Astrocyte (in vitro differentiated cells and primary cell): ENCODE data around the gene OR9Q1. TPM values are rescaled to one million over a fixed set of nuclear protein-coding genes. Genes with fewer than 3 reads are reported as not detected.

Experiments
- DNase-seq: peaks from one replicate; pipeline ENCODE4 v3.0.0-alpha.2; 2010; ENCODE audit warnings: low read depth
- FAIRE-seq: peaks from 2 replicates; lab custom pipeline; 2011; peaks lifted over from hg19 to GRCh38; lab: Jason Lieb, UNC
- H2AFZ ChIP-seq: 2 replicates; pipeline ENCODE4 v1.6.0; 2012; ENCODE audit warnings: low read depth, low read length, inconsistent platforms
- H3K27ac ChIP-seq: 2 replicates; pipeline ENCODE4 v1.5.1; 2011; ENCODE audit warnings: low read depth, low read length, inconsistent platforms
- H3K27me3 ChIP-seq: 2 replicates; pipeline ENCODE4 v1.6.0; 2011; ENCODE audit warnings: low read length, inconsistent platforms; ENCODE audit not compliant: insufficient read depth
- H3K36me3 ChIP-seq: 2 replicates; pipeline ENCODE4 v1.5.1; 2011; ENCODE audit warnings: low read length, inconsistent platforms; ENCODE audit not compliant: insufficient read depth
- H3K4me1 ChIP-seq: 2 replicates; pipeline ENCODE4 v1.5.1; 2011; ENCODE audit warnings: low read length, inconsistent platforms; ENCODE audit not compliant: insufficient read depth
- H3K4me2 ChIP-seq: 2 replicates; pipeline ENCODE4 v1.6.0; 2012; ENCODE audit warnings: low read length, inconsistent platforms
- H3K4me3 ChIP-seq: 2 replicates; pipeline ENCODE4 v1.5.1; 2011; ENCODE audit warnings: low read depth, mild to moderate bottlenecking, low read length, inconsistent platforms; ENCODE audit not compliant: insufficient read depth
- H3K79me2 ChIP-seq: 2 replicates; pipeline ENCODE4 v1.6.0; 2012; ENCODE audit warnings: mild to moderate bottlenecking, low read length, inconsistent platforms; ENCODE audit not compliant: insufficient read depth
- H3K9ac ChIP-seq: 2 replicates; pipeline ENCODE4 v1.6.0; 2012; ENCODE audit warnings: mild to moderate bottlenecking, low read length, inconsistent platforms
- H3K9me3 ChIP-seq: 2 replicates; pipeline ENCODE4 v1.5.1; 2012; ENCODE audit warnings: low read depth, mild to moderate bottlenecking, low read length, inconsistent platforms; ENCODE audit not compliant: insufficient read depth
- H4K20me1 ChIP-seq: 2 replicates; pipeline ENCODE4 v1.6.0; 2012; ENCODE audit warnings: low read length, inconsistent platforms; ENCODE audit not compliant: insufficient read depth
- H3K27ac Mint-ChIP-seq: one replicate; pipeline ENCODE4 v1.8.0; 2021; ENCODE audit warnings: mild to moderate bottlenecking, mixed read lengths; ENCODE audit not compliant: unreplicated experiment
- H3K27me3 Mint-ChIP-seq: one replicate; pipeline ENCODE4 v1.8.0; 2021; ENCODE audit warnings: low read depth, mixed read lengths; ENCODE audit not compliant: unreplicated experiment
- H3K36me3 Mint-ChIP-seq: one replicate; pipeline ENCODE4 v1.8.0; 2021; ENCODE audit warnings: low read depth, mixed read lengths; ENCODE audit not compliant: unreplicated experiment
- H3K4me1 Mint-ChIP-seq: one replicate; pipeline ENCODE4 v1.8.0; 2021; ENCODE audit warnings: low read depth, mixed read lengths; ENCODE audit not compliant: unreplicated experiment
- H3K4me3 Mint-ChIP-seq: one replicate; pipeline ENCODE4 v1.8.0; 2021; ENCODE audit warnings: mild to moderate bottlenecking, moderate library complexity, mixed read lengths; ENCODE audit not compliant: unreplicated experiment
- H3K9me3 Mint-ChIP-seq: one replicate; pipeline ENCODE4 v1.8.0; 2021; ENCODE audit warnings: mild to moderate bottlenecking, mixed read lengths; ENCODE audit not compliant: unreplicated experiment
- EZH2 ChIP-seq: IDR thresholded peaks from 2 replicates; pipeline ENCODE4 v1.6.1; 2012; ENCODE audit warnings: mild to moderate bottlenecking, low read length, inconsistent platforms; ENCODE audit not compliant: insufficient read depth
- total RNA-seq: library from RNA; stranded (reverse); gene quantifications from 2 replicates; pipeline ENCODE4 v1.2.1, GENCODE V29; 2021
- TF ChIP-seq, protein P1 (sequence below): IDR thresholded peaks from 2 replicates; pipeline ENCODE4 v1.5.1; 2011; ENCODE audit warnings: low read depth, mild to moderate bottlenecking, inconsistent platforms, low read length, moderate library complexity; ENCODE audit not compliant: insufficient read depth

Gene OR9Q1
- total RNA-seq, 1 donor from 2014 or later, result not detected

GRCh38 chr11:57978686-57979531 lies 44.8 kb upstream of the OR9Q1 start:
- TF ChIP-seq EZH2, result no peak
- TF ChIP-seq, protein P1, sequence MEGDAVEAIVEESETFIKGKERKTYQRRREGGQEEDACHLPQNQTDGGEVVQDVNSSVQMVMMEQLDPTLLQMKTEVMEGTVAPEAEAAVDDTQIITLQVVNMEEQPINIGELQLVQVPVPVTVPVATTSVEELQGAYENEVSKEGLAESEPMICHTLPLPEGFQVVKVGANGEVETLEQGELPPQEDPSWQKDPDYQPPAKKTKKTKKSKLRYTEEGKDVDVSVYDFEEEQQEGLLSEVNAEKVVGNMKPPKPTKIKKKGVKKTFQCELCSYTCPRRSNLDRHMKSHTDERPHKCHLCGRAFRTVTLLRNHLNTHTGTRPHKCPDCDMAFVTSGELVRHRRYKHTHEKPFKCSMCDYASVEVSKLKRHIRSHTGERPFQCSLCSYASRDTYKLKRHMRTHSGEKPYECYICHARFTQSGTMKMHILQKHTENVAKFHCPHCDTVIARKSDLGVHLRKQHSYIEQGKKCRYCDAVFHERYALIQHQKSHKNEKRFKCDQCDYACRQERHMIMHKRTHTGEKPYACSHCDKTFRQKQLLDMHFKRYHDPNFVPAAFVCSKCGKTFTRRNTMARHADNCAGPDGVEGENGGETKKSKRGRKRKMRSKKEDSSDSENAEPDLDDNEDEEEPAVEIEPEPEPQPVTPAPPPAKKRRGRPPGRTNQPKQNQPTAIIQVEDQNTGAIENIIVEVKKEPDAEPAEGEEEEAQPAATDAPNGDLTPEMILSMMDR, result no peak
- Mint-ChIP-seq H3K4me3 (no peak overlapping the region), H3K27ac (no peak overlapping the region), H3K27me3 (no peaks in the 10 kb centered on the region), H3K9me3 (no peaks in the 10 kb centered on the region), H3K36me3 (no peaks in the 10 kb centered on the region), H3K4me1 (peaks cover 3% of the 10 kb centered on the region)
- H3K27ac ChIP-seq, result no peak overlapping the region
- no peak overlapping the region for H3K9ac ChIP-seq
- H4K20me1 ChIP-seq, result no peaks in the 10 kb centered on the region
- peak; percentile 42 for DNase-seq
- H3K79me2 ChIP-seq, result no peaks in the 10 kb centered on the region
- no peaks in the 10 kb centered on the region for H3K9me3 ChIP-seq
- no peaks in the 10 kb centered on the region for H3K4me1 ChIP-seq
- no peak overlapping the region for H3K4me2 ChIP-seq
- no peak overlapping the region for H2AFZ ChIP-seq
- H3K4me3 ChIP-seq, result no peak overlapping the region
- H3K36me3 ChIP-seq, result no peaks in the 10 kb centered on the region
- H3K27me3 ChIP-seq, result no peaks in the 10 kb centered on the region
- FAIRE-seq, result no peak

DNA sequence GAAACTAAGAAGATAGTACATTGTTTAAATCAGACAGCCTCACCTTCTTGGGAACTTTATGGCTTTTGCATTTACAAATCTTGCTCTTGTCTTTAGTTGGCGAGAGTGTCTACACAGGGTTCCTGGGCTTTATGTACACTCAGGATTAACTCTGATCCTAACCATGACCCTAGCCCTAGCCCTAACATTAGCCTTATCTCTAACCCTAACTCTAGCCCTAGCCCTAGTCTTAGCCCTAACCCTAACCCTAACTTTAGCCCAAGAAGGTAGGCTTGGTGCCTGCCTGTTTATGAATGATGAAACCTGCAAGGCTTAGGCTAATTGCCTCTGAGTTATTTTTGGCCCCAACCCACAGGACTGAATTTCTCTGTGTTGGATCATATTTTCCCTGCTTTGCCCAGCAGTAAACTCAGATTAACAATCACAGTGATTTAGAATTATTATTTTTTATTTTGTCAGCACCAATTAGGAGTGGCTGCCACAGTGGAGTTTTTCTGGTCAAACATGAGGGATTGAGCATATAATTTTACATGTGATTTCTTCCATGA lies 44.1 kb upstream of the OR9Q1 start:
- H4K20me1 ChIP-seq, result no peaks in the 10 kb centered on the region
- no peaks in the 10 kb centered on the region for H3K79me2 ChIP-seq
- H3K36me3 ChIP-seq, result no peaks in the 10 kb centered on the region
- no peaks in the 10 kb centered on the region for H3K9me3 Mint-ChIP-seq
- H3K27me3 Mint-ChIP-seq, result no peaks in the 10 kb centered on the region
- H3K4me3 ChIP-seq, result no peak overlapping the region
- H3K27me3 ChIP-seq, result no peaks in the 10 kb centered on the region
- no peaks in the 10 kb centered on the region for H3K9me3 ChIP-seq
- no peak for FAIRE-seq
- no peak overlapping the region for H3K9ac ChIP-seq
- H3K27ac ChIP-seq, result no peak overlapping the region
- no peaks in the 10 kb centered on the region for H3K36me3 Mint-ChIP-seq
- no peaks in the 10 kb centered on the region for H3K4me1 ChIP-seq
- peak; percentile 11 for DNase-seq
- peaks cover 3% of the 10 kb centered on the region for H3K4me1 Mint-ChIP-seq
- no peak overlapping the region for H2AFZ ChIP-seq
- TF ChIP-seq, protein P1, result no peak
- TF ChIP-seq EZH2, result no peak
- H3K4me3 Mint-ChIP-seq, result no peak overlapping the region
- no peak overlapping the region for H3K27ac Mint-ChIP-seq
- no peak overlapping the region for H3K4me2 ChIP-seq

- no peak overlapping the region for H2AFZ ChIP-seq
- no peaks in the 10 kb centered on the region for H3K9me3 ChIP-seq
- H3K9ac ChIP-seq, result no peak overlapping the region
- no peak for FAIRE-seq
- Mint-ChIP-seq H3K9me3 (no peaks in the 10 kb centered on the region), H3K27me3 (no peaks in the 10 kb centered on the region), H3K4me3 (no peak overlapping the region), H3K36me3 (no peaks in the 10 kb centered on the region), H3K4me1 (peaks cover 3% of the 10 kb centered on the region), H3K27ac (no peak overlapping the region)
- H3K4me3 ChIP-seq, result no peak overlapping the region
- H3K27me3 ChIP-seq, result no peaks in the 10 kb centered on the region
- H3K4me1 ChIP-seq, result no peaks in the 10 kb centered on the region
- H3K4me2 ChIP-seq, result no peak overlapping the region
- H3K79me2 ChIP-seq, result no peaks in the 10 kb centered on the region
- H4K20me1 ChIP-seq, result no peaks in the 10 kb centered on the region
- H3K27ac ChIP-seq, result no peak overlapping the region
- TF ChIP-seq, protein P1, result no peak
- TF ChIP-seq EZH2, result no peak
- DNase-seq, result no peak
- H3K36me3 ChIP-seq, result no peaks in the 10 kb centered on the region
Observed at GRCh38 chr11:57980201-57980600, 43.5 kb upstream of the OR9Q1 start.
